ENCODE results near the gene ATP2B2. TPM values are rescaled to one million over a fixed set of nuclear protein-coding genes. Genes with fewer than 3 reads are reported as not detected.

ATP2B2 gene
- total and polyA plus RNA-seq, 2 donors from 2014 or later = 0.19 to 0.22 TPM

DNA sequence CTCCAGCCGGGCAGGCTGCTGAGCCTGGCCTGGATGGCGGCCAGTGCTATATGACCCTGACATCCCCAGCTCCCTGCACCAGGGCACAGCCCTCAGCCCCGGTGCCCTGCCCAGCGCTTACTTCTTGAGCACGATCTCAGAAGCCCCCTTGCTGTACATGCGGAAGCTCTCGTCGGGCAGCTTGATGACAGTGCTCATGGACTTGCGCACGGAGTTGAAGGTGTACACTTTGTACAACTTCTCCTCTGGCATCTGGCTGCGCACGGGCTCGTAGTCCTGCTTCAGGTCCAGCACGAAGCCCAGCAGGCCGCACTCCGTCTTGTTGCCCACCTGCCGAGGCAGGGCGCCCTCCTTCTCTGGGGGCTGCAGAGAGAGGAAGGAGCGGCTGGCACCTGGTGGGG lies 145.6 kb downstream of the ATP2B2 start:
- peaks cover 0 to 2% (median 0%) of the 10 kb centered on the region in 3 donors for H3K4me1 ChIP-seq (ENCODE audit: control insufficient read depth in 2 of 3, insufficient read depth in 2 of 3, low read depth in 1 of 3, low read length in 3 of 3)
- no peaks in the 10 kb centered on the region for H3K27me3 ChIP-seq (ENCODE audit: control insufficient read depth, insufficient read depth, low read length)
- intact Hi-C loops (cut with DNase I) = no loop called here
- H3K9me3 ChIP-seq (ENCODE audit: control insufficient read depth in 2 of 3, insufficient read depth in 1 of 3, low read length in 3 of 3) = peaks cover 0 to 3% (median 0%) of the 10 kb centered on the region in 3 donors
- DNase-seq (peak in 1 of 5 donors; percentile 62), FAIRE-seq (no peak)
- H3K9ac ChIP-seq (ENCODE audit: low read length in 3 of 3) = no peak overlapping the region
- TF ChIP-seq, protein P1, sequence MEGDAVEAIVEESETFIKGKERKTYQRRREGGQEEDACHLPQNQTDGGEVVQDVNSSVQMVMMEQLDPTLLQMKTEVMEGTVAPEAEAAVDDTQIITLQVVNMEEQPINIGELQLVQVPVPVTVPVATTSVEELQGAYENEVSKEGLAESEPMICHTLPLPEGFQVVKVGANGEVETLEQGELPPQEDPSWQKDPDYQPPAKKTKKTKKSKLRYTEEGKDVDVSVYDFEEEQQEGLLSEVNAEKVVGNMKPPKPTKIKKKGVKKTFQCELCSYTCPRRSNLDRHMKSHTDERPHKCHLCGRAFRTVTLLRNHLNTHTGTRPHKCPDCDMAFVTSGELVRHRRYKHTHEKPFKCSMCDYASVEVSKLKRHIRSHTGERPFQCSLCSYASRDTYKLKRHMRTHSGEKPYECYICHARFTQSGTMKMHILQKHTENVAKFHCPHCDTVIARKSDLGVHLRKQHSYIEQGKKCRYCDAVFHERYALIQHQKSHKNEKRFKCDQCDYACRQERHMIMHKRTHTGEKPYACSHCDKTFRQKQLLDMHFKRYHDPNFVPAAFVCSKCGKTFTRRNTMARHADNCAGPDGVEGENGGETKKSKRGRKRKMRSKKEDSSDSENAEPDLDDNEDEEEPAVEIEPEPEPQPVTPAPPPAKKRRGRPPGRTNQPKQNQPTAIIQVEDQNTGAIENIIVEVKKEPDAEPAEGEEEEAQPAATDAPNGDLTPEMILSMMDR (IDR thresholded peaks at IDR 0.05; ENCODE audit: borderline replicate concordance, extremely low read depth, insufficient read depth) = no peak
- no peak overlapping the region for H3K27ac ChIP-seq (ENCODE audit: low read depth in 2 of 2, low read length in 2 of 2)
- H3K4me3 ChIP-seq (ENCODE audit: low read length in 3 of 3) = no peak overlapping the region
- H3K36me3 ChIP-seq (ENCODE audit: control insufficient read depth in 2 of 3, insufficient read depth in 3 of 3, low read length in 3 of 3) = no peaks in the 10 kb centered on the region

DNA sequence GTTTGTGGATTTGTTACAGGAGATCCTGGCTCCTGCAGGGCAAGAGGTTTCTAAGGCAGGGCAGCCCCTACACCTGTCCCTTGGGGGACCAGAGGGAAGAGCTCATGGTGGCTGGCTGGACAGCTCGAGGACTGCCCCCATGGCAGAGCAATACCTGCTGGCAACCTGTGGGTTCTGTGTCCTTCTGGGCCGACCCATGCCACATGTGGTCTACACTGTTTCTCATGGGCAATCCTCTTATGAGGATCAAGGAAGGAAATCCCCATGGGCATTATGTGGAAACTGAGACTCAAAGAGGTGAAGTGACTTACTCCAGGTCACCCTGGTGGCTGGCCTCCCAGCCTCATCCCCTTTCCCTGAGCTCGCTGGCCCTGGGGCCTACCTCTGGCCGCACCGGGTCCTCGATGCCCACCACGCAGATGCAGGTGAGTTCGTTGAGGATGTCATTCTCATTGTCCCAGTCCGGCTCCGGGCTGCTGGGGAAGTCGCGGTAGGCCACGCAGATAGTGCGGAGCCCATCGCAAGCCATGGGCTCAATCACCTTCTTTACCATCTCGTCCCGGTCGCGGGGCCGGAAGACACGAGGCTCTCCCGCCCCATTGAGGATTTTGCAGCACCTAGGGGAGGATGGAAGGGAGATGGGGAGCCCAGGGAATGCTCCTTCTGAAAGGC lies 146.9 kb downstream of the ATP2B2 start:
- Histone ChIP-seq H3K27ac (ENCODE audit: low read depth in 2 of 2, low read length in 2 of 2) (no peak overlapping the region), H3K9ac (ENCODE audit: low read length in 3 of 3) (no peak overlapping the region), H3K9me3 (ENCODE audit: control insufficient read depth in 2 of 3, insufficient read depth in 1 of 3, low read length in 3 of 3) (peaks cover 0 to 3% (median 0%) of the 10 kb centered on the region in 3 donors), H3K27me3 (ENCODE audit: control insufficient read depth, insufficient read depth, low read length) (no peaks in the 10 kb centered on the region), H3K36me3 (ENCODE audit: control insufficient read depth in 2 of 3, insufficient read depth in 3 of 3, low read length in 3 of 3) (no peaks in the 10 kb centered on the region), H3K4me3 (ENCODE audit: low read length in 3 of 3) (no peak overlapping the region), H3K4me1 (ENCODE audit: control insufficient read depth in 2 of 3, insufficient read depth in 2 of 3, low read depth in 1 of 3, low read length in 3 of 3) (peaks cover 0 to 2% (median 0%) of the 10 kb centered on the region in 3 donors)
- intact Hi-C loops (cut with DNase I) = no loop called here
- DNase-seq (no peak), FAIRE-seq (no peak)
- TF ChIP-seq, protein P1 (IDR thresholded peaks at IDR 0.05; ENCODE audit: borderline replicate concordance, extremely low read depth, insufficient read depth) = no peak

DNA sequence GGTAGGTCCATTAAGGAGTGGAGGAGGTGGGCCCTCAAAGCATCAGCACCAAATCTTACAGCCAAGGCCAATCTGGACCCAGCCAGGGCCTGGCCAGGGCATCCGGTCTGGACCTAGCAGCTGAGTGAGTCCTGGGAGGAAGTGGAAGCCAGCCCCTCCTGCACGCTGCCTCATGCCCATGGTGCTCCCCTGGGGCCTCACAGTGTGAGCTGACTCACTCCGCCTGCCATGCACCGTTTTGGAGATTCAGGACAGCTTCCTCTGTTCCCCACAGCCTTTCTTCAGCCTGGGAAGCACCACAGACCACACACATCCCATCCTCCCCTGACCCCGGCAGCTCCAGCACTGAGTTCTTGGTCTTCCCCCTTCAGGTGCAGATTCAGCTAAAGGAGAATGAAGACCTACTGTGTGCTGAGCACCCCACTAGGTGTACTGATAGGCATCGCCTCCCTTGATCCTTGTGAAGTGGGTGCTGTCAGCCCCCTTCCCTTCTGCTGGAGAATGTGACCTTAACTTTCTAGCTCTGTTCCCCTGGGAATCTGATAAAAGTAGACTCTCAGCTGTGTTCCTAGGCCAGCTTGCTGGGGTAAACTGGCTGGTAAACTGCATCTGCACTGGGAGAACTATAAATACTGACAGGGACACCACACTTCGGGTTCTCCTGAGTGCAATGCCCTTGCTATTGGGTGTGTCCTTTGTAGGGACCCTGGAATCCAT lies 147.6 kb downstream of the ATP2B2 start:
- no peak overlapping the region for H3K9ac ChIP-seq (ENCODE audit: low read length in 3 of 3)
- no peak overlapping the region for H3K27ac ChIP-seq (ENCODE audit: low read depth in 2 of 2, low read length in 2 of 2)
- no peaks in the 10 kb centered on the region for H3K36me3 ChIP-seq (ENCODE audit: control insufficient read depth in 2 of 3, insufficient read depth in 3 of 3, low read length in 3 of 3)
- intact Hi-C loops (cut with DNase I) = no loop called here
- H3K4me3 ChIP-seq (ENCODE audit: low read length in 3 of 3) = no peak overlapping the region
- peaks cover 0 to 2% (median 0%) of the 10 kb centered on the region in 3 donors for H3K4me1 ChIP-seq (ENCODE audit: control insufficient read depth in 2 of 3, insufficient read depth in 2 of 3, low read depth in 1 of 3, low read length in 3 of 3)
- no peaks in the 10 kb centered on the region for H3K27me3 ChIP-seq (ENCODE audit: control insufficient read depth, insufficient read depth, low read length)
- DNase-seq = no peak
- FAIRE-seq = no peak
- peaks cover 0 to 3% (median 0%) of the 10 kb centered on the region in 3 donors for H3K9me3 ChIP-seq (ENCODE audit: control insufficient read depth in 2 of 3, insufficient read depth in 1 of 3, low read length in 3 of 3)
- TF ChIP-seq, protein P1 (IDR thresholded peaks at IDR 0.05; ENCODE audit: borderline replicate concordance, extremely low read depth, insufficient read depth) = no peak

All from kidney (tissue), 14 donors.